Forelimb muscle (tissue), 1 donor: Measurements from ENCODE around the gene DHX34. TPM values are rescaled to one million over a fixed set of nuclear protein-coding genes. Genes with fewer than 3 reads are reported as not detected.
"Not testable (repeated sequence)": the region's sequence is repeated elsewhere in the genome, so short reads cannot be mapped to it uniquely, and the experiment has no call there.

Source experiments
- DNase-seq: peaks from one replicate; pipeline ENCODE4 v3.0.0-alpha.2; 2013; ENCODE audit warnings: low read depth
- polyA plus RNA-seq: library from polyadenylated mRNA; unstranded; fragments of 120-200 nt; gene quantifications from one replicate; pipeline ENCODE4 v1.2.1, GENCODE V29; 2013; ENCODE audit not compliant: insufficient read length

DHX34 gene
- polyA plus RNA-seq, result 9.9 TPM

DNA sequence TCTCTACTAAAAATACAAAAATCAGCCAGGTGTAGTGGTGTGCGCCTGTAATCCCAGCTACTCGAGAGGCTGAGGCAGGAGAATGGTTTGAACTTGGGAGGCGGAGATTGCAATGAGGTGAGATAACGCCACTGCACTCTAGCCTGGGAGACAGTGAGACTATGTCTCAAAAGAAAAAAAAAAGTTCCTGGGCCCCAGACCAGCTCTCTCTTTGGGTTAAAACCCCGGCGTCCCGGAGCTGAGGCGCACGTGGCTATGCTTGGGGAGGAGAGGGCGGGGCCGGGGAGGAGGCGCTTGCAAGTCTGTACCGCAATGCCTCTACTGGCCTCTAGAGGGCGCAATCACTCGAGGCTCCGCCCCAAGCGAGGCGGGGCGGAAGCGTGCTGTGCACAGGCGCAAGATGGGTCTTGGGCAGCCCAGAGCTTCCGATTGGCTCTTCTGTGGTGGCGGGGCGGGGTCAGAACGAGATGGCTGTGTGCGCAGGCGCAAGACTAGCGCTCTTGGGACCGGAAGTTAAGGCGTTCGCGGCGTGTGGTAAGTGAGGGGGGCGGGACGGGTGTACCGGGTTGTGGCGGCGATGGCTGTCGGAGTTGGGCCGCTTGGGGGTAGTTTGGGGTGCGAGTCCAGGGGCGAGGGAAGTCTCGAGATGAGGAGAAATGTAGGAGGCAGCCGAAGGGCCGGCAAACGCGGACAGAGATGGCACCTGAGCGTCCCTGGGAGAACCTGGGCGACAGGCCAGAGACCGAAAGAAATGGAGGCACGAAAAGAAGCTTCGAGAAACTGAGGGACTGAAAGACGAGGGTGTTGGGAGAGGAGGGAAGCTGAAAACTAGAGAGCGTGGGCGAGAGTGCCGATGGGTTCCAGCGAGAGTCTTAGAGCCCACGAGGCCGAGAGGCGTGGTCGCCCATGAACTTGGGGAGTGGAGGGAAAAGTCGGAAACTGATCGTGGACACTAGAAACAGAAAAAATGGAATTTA lies at the start of gene DHX34:
Gene DHX34, plus strand, starts transcription at position 497 of the 977 bp plus-strand sequence. CDS start 3,716 bp downstream, outside the sequence.
- peak; percentile 94 for DNase-seq

DNA sequence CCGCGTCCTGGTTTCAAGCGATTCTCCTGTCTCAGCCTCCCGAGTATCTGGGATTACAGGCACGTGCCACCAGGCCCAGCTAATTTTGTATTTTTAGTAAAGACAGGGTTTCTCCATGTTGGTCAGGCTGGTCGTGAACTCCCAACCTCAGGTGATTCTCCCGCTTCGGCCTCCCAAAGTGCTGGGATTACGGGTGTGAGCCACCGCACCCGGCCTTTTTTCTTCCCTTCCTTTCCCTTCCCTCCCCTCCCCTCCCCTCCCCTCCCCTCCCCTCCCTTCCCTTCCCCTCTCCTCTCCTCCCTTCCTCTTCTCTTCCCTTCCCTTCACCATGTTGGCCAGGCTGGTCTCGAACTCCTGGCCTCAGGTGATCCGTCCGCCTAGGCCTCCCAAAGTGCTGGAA lies 48.2 kb upstream of the DHX34 start:
- DNase-seq, result not testable (repeated sequence)

DNA sequence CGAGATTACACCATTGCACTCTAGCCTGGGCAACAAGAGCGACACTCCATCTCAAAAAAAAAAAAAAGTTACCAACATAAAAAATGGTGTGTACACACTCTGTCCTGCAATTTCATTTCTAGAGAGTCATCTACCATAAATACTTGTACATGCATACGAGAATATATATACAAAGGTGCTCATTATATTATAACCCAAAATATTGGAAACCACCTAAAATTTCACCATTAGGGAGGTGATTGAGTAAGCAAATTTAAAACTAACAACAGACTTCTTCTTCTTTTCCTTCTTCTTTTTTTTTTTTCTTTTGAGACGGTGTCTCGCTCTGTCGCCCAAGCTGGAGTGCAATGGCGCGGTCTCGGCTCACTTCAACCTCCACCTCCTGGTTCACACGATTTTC lies 46.9 kb upstream of the DHX34 start:
- no peak for DNase-seq

DNA sequence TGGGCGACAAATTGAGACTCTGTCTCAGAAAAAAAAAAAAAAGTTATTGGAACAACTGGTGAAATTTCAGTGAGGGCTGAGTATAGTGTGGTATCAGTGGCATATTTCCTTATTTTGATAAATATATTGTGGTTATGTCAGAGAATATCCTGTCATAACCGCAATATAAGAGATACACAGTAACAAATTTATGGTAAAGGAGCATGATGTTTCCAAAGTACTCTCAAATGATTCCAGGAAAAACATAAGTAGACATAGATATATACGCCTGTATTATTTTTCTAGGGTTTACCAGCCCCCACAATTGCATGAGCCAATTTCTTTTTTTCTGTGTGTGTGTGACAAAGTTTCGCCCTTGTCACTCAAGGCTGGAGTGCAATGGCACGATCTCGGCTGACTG lies 45.1 kb upstream of the DHX34 start:
- DNase-seq, result no peak

GRCh38 chr19:47305309-47305751 lies 43.8 kb upstream of the DHX34 start:
- DNase-seq, result no peak

DNA sequence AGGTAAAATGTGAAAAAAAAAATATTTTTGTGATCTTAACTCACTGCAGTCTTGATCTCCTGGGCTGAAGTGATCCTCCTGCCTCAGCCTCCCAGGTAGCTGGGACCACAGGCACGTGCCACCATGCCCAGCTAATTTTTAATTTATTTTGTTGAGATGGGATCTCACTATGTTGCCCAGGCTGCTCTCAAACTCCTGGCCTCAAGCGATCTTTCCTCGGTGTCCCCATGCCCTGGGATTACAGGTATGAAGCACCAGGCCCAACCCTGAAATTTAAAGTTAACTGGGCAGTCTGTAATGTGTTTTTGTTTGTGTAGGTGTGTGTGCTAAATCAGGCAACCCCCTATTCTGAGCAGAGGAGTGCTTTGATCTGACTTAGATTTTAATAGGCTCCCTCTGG lies 42.8 kb upstream of the DHX34 start:
- DNase-seq, result no peak

- no peak for DNase-seq
Measured at GRCh38 chr19:47309038-47309437, 40.1 kb upstream of the DHX34 start.

GRCh38 chr19:47309608-47310007 lies 39.5 kb upstream of the DHX34 start, which contains the start of gene C5AR1:
Gene C5AR1 (plus strand): TSS chr19:47309861. CDS start chr19:47309896, 35 bp downstream.
- no peak for DNase-seq

DNA sequence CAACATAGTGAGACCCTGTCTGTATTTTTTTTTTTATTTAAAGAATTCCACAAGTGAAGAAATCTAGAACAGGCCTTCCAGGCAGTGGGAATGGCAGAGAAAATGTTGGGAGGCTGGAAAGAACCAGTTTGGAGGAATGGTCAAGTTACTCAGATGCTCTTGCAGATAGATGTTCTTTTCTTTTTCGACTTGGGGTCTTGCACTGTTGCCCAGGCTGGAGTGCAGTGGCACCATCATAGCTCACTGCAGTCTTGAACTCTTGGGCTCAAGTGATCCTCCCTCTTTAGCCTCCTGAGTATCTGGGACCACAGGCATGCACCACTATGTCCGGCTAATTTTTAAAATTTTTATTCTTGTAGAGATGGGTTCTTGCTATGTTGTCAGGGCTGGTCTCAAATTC lies 38.8 kb upstream of the DHX34 start:
- DNase-seq, result no peak

GRCh38 chr19:47310819-47311218 lies 38.3 kb upstream of the DHX34 start:
- no peak for DNase-seq

DNA sequence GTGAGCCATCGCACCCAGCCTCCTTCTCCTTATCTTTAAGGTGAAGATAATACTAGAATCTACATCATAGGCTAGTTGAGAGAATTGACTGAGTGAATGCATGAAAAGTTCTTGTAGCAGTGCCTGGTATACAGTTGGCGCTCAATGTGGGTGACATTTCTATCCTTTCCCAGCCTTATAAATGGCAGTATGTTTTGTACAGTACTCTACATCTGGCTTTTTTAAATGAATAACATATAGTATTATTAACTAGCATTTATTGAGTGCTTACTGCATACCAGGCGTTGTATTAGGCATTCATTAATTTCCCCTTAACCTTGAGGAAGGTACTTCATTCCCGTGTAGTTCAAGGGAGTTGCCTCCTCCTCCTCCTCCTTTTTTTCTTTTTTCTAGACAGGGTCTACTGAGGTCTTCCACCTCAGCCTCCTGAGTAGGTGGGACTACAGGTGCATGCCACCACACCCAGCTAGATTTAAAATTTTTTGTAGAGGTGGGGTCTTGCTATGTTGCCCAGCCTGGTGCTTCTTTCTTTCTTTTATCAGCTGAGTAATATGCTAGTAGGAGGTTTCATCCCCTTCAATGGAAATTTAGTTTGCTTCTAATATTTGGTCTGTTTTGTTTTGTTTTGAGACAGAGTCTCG lies 36.6 kb upstream of the DHX34 start:
- no peak for DNase-seq

DNA sequence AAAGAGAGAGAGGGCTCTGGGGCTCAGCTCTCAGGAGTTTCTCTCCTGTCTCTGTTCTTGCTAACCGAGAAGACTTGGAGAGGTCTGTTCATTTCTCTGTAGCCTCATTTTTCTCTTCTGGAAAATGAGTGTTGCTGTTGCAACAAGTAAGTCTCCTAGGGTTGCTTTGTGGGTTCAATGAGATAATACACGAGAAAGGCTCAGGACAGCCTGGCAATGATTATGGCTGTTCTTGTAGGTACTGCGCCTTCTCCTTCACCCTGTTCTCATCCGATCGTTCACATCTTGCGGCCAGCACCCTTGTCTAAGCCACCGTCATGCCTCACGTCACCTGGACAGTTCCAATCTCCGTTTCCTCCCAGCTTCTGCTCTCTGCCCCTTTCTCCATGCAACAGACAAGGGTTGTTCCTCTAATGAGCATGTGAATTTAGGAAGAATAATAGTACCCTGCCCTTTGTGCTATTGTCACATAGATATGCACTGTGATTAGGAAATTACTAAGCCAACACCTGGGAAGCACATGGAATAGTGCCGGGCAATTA lies 35.3 kb upstream of the DHX34 start:
- no peak for DNase-seq

GRCh38 chr19:47315125-47315821 lies 33.8 kb upstream of the DHX34 start:
- DNase-seq, result peak; percentile 26

DNA sequence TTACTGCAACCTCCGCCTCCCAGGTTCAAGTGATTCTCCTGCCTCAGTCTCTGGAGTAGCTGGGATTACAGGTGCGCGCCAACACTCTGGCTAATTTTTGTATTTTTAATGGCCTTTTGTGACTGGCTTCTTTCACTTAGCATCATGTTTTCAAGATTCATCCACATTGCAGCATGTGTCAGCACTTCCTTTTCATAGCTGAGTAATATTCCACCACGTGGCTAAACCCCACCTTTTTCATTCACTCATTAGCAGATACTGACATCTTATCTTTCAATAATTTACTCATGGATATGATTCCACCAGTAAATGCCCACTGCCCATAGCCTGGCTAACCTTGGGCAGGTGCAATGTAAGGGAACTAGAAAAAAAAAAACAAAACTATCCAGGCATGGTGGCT lies 32.6 kb upstream of the DHX34 start:
- no peak for DNase-seq

DNA sequence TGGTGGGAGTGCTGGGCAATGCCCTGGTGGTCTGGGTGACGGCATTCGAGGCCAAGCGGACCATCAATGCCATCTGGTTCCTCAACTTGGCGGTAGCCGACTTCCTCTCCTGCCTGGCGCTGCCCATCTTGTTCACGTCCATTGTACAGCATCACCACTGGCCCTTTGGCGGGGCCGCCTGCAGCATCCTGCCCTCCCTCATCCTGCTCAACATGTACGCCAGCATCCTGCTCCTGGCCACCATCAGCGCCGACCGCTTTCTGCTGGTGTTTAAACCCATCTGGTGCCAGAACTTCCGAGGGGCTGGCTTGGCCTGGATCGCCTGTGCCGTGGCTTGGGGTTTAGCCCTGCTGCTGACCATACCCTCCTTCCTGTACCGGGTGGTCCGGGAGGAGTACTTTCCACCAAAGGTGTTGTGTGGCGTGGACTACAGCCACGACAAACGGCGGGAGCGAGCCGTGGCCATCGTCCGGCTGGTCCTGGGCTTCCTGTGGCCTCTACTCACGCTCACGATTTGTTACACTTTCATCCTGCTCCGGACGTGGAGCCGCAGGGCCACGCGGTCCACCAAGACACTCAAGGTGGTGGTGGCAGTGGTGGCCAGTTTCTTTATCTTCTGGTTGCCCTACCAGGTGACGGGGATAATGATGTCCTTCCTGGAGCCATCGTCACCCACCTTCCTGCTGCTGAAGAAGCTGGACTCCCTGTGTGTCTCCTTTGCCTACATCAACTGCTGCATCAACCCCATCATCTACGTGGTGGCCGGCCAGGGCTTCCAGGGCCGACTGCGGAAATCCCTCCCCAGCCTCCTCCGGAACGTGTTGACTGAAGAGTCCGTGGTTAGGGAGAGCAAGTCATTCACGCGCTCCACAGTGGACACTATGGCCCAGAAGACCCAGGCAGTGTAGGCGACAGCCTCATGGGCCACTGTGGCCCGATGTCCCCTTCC lies 28.9 kb upstream of the DHX34 start:
- DNase-seq, result no peak

DNA sequence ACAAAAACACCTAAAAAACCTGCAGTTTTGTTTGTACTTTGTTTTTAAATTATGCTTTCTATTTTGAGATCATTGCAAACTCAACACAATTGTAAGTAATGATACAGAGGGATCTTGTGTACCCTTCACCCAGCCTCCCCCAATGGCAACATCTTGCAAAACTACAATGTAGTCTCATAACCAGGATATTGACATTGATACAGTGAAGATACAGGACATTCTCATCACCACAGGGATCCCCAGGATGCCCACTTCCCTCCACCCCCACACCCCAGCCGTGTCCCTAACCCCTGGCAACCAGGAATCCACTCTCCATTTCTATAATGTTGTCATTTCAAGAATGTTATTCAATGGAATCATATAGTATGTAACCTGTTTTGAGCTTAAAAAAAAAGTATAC lies 27.5 kb upstream of the DHX34 start:
- no peak for DNase-seq

DNA sequence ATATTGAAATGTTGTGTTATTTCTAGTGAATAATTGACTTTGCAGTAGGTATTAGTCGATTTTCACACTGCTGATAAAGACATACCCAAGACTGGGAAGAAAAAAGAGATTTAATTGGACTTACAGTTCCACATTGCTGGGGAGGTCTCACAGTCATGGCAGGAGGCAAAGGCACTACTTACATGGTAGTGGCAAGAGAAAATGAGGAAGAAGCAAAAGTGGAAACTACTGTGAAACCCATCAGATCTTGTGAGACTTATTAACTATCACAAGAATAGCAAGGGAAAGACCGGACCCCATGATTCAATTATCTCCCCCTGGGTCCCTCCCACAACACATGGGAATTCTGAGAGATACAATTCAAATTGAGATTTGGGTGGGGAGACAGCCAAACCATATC lies 27.1 kb upstream of the DHX34 start:
- no peak for DNase-seq

DNA sequence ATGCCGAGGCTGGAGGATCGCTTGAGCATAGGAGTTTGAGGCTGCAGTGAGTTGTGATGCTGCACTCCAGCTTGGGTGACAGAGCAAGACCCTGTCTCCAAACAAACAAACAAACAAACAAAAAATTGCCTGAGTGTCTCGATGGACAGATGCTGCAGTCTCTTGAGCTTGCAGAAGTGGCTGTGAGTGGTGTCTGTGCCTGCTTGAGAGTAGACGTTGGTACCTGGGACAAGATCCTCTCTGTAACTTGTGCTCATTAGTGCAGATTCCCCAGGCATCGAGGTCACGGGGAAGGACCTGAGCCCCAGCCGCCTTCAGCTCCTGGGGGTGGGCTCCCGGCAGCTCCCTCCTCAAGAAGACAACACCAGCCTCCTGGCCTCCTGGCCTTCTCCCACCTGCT lies 25.7 kb upstream of the DHX34 start:
- no peak for DNase-seq

- no peak for DNase-seq
Measured at GRCh38 chr19:47323872-47324271, 25.2 kb upstream of the DHX34 start.

DNA sequence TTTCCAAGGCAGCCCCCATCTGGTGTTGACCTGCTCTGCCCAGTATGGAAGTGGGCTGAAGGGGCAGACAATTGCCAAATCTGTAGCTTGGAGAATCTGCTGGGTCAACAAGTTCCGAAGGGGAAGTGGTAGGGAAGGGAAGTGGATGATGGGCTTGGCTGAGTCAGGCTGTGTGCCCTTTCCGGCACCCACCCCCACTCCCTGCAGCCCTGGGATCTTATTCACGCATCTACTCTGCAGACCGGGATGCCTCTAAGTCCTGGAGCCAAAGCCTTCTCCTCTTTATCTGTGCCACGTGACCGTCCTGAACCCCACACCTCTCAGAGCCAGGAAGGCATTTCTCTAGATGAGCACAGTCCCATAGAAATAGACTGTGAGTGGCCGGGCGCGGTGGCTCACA lies 24.6 kb upstream of the DHX34 start:
- DNase-seq, result no peak

- no peak for DNase-seq
Measured at GRCh38 chr19:47330466-47330869, 18.6 kb upstream of the DHX34 start.
